Dendritic cell treated with granulocyte-macrophage colony-stimulating factor and Interleukin-4, amounts not matched to agents 40 ng/mL and 50 ng/mL, for 4 days (primary cell): Measurements from ENCODE around the gene SLC23A1.
A peak's percentile ranks its signal among the peaks of the same experiment; 100 is the strongest.
"Not testable (repeated sequence)": the region's sequence is repeated elsewhere in the genome, so short reads cannot be mapped to it uniquely, and the experiment has no call there.

Source experiments
- H3K27ac Mint-ChIP-seq: one replicate; pipeline ENCODE4 v1.8.0; 2022; ENCODE audit warnings: mild to moderate bottlenecking, mixed read lengths
- H3K27me3 Mint-ChIP-seq: one replicate; pipeline ENCODE4 v1.8.0; 2022; ENCODE audit warnings: mild to moderate bottlenecking, mixed read lengths
- H3K36me3 Mint-ChIP-seq: one replicate; pipeline ENCODE4 v1.8.0; 2022; ENCODE audit warnings: low read depth, mixed read lengths
- H3K4me1 Mint-ChIP-seq: one replicate; pipeline ENCODE4 v1.8.0; 2022; ENCODE audit warnings: low read depth, mixed read lengths
- H3K4me3 Mint-ChIP-seq: one replicate; pipeline ENCODE4 v1.8.0; 2022; ENCODE audit warnings: mild to moderate bottlenecking, moderate library complexity, mixed read lengths
- H3K9me3 Mint-ChIP-seq: one replicate; pipeline ENCODE4 v1.8.0; 2022; ENCODE audit warnings: mixed read lengths
- intact Hi-C: fragments of 100-400 bp; cut with micrococcal nuclease; formaldehyde crosslinking; loops from one replicate; pipeline ENCODE4 v1.15.0; 2022

SLC23A1 gene

GRCh38 chr5:139354186-139354585 lies 28.9 kb downstream of the SLC23A1 start:
- Mint-ChIP-seq H3K27ac (no peak overlapping the region), H3K27me3 (no peaks in the 10 kb centered on the region), H3K9me3 (no peaks in the 10 kb centered on the region), H3K36me3 (peaks cover 70% of the 10 kb centered on the region), H3K4me1 (peaks cover 12% of the 10 kb centered on the region), H3K4me3 (no peak overlapping the region)
- intact Hi-C loops = no loop called here

- H3K36me3 Mint-ChIP-seq = peaks cover 60% of the 10 kb centered on the region
- H3K9me3 Mint-ChIP-seq, H3K27me3 Mint-ChIP-seq, intact Hi-C loops, H3K27ac Mint-ChIP-seq, H3K4me3 Mint-ChIP-seq: not testable (repeated sequence)
- H3K4me1 Mint-ChIP-seq = peaks cover 42% of the 10 kb centered on the region
Observed at GRCh38 chr5:139347863-139348262, 35.2 kb downstream of the SLC23A1 start.

DNA sequence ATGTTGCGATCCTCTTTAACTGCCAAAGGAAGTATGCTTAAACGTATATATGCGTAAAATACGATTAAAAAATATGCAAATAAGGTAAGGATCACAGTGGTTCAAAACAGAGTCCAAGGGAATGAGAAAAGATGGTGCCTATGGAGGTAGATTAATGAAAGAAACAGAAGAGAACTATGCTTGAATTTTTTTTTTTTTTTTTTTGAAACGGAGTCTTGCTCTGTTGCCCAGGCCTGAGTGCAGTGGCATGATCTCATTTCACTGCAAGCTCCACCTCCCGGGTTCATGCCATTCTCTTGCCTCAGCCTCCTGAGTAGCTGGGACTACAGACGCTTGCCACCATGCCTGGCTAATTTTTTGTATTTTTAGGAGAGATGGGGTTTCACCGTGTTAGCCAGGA lies 37.7 kb downstream of the SLC23A1 start:
- H3K27me3 Mint-ChIP-seq, intact Hi-C loops, H3K4me3 Mint-ChIP-seq, H3K9me3 Mint-ChIP-seq, H3K27ac Mint-ChIP-seq: not testable (repeated sequence)
- Mint-ChIP-seq H3K36me3 (peaks cover 59% of the 10 kb centered on the region), H3K4me1 (peaks cover 54% of the 10 kb centered on the region)

DNA sequence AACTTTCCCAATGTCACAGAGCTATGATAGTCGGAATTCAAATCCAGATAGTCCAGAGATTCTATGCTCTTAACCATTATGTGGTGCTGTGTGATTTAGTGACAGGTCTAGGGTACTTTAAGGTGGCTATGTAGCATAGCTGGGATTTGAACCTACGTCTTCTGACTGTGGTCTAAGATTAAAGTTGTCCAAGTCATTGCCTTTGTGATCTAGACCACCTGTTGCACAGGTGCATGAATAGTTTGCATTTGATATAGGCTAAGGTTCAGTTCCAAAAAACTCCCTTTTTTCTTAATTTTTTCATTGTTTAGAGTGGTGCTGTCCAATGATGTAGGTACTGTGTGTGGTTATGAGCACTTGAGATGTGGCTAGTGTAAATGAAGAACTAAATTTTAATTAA lies 38.9 kb downstream of the SLC23A1 start:
- Mint-ChIP-seq H3K27me3 (no peaks in the 10 kb centered on the region), H3K4me3 (no peak overlapping the region), H3K4me1 (peaks cover 54% of the 10 kb centered on the region), H3K27ac (no peak overlapping the region), H3K36me3 (peaks cover 57% of the 10 kb centered on the region), H3K9me3 (no peaks in the 10 kb centered on the region)
- intact Hi-C loops = loop anchor here (5.0 kb wide), 1 partner anchor 48 kb away; no protein-coding TSS in a partner anchor

GRCh38 chr5:139343476-139343875 lies 39.6 kb downstream of the SLC23A1 start:
- H3K9me3 Mint-ChIP-seq = no peaks in the 10 kb centered on the region
- no peak overlapping the region for H3K27ac Mint-ChIP-seq
- intact Hi-C loops = loop anchor here (5.0 kb wide), 1 partner anchor 49 kb away; no protein-coding TSS in a partner anchor
- H3K27me3 Mint-ChIP-seq = no peaks in the 10 kb centered on the region
- H3K4me3 Mint-ChIP-seq = peak overlapping the region; percentile 6
- peaks cover 54% of the 10 kb centered on the region for H3K4me1 Mint-ChIP-seq
- peaks cover 50% of the 10 kb centered on the region for H3K36me3 Mint-ChIP-seq

- intact Hi-C loops = loop anchor here (5.0 kb wide), 1 partner anchor 50 kb away; no protein-coding TSS in a partner anchor
- Mint-ChIP-seq H3K9me3 (no peaks in the 10 kb centered on the region), H3K27me3 (no peaks in the 10 kb centered on the region), H3K4me1 (peaks cover 53% of the 10 kb centered on the region), H3K36me3 (peaks cover 39% of the 10 kb centered on the region), H3K27ac (peak overlapping the region; percentile 96), H3K4me3 (peak overlapping the region; percentile 97)
Observed at GRCh38 chr5:139342423-139342723, 40.7 kb downstream of the SLC23A1 start.

DNA sequence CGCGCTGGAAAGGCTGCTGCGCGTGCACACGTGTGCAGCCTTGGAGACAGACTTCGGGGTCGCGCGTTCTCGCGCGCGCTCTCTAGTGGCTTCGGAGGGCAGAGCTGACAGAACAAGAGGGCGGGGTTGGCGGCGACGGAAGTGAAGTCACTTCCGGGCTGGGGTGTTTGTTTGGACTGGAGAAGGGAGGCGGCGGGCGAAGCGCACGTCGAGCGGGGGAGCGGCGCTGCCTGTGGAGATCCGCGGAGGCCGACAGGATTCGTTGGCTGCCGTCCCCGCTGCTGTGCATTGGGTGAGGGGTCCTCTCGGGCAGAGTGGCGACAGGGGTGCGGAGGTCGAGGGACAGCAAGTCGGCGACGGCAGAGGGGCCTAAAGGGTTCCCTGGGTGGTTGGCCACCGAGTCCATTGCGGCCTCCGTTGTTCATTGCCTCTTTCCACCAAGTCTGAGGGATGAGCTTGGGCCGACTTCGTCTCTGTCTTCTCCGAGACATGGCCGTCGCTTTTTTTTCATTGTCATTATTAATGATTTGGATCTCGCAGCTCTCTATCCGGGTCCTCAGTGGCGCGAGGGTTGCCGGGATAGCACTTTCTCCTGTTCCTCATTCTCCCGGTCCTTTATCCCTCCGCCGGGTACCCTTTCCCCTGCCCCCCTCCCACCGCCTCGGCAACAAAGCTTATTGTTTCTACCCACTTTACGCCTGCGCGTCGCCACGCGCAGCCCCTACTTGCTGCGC lies 41.2 kb downstream of the SLC23A1 start, which contains the start of gene PAIP2:
PAIP2 (plus strand) TSS at position 166 of the 734 bp plus-strand sequence. CDS start 21,931 bp downstream, outside the sequence.
- Mint-ChIP-seq H3K4me3 (peak within 1 kb of the TSS; percentile 97), H3K27me3 (no peaks in the 10 kb centered on the region), H3K9me3 (no peaks in the 10 kb centered on the region), H3K36me3 (peaks cover 33% of the 10 kb centered on the region), H3K27ac (peak within 1 kb of the TSS; percentile 96), H3K4me1 (peaks cover 48% of the 10 kb centered on the region)
- intact Hi-C loops = loop anchor here (2.0 to 5.0 kb wide), 2 partner anchors 47 to 50 kb away; no protein-coding TSS in a partner anchor

DNA sequence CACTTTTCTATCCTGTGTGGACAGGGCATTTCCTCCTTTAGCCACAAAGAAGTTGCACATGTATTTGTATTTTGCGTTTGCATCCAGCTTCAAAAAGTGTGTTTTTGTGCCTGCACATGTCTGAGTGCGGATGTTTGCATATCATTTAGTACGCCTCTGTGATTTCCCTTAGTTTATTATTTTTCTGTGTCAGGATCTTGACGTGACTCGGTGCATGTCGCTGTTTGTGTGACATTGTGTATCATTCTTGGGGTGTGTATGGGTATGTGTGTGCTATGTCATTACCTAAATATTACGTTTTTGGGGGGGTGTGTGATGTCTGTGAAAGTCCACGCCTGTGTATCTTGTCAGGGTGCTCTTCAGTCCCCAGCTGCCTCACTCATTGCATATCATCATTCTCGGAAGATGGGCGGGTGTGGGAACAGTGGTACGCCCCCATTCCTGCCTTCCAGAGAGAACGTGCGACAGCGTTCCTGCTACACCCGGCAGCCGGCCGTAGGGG lies 41.9 kb downstream of the SLC23A1 start:
- H3K4me1 Mint-ChIP-seq = peaks cover 43% of the 10 kb centered on the region
- H3K9me3 Mint-ChIP-seq = no peaks in the 10 kb centered on the region
- intact Hi-C loops = loop anchor here (2.0 to 5.0 kb wide), 2 partner anchors 46 to 51 kb away; no protein-coding TSS in a partner anchor
- peak overlapping the region; percentile 96 for H3K27ac Mint-ChIP-seq
- H3K4me3 Mint-ChIP-seq = peak overlapping the region; percentile 97
- peaks cover 27% of the 10 kb centered on the region for H3K36me3 Mint-ChIP-seq
- H3K27me3 Mint-ChIP-seq = no peaks in the 10 kb centered on the region

DNA sequence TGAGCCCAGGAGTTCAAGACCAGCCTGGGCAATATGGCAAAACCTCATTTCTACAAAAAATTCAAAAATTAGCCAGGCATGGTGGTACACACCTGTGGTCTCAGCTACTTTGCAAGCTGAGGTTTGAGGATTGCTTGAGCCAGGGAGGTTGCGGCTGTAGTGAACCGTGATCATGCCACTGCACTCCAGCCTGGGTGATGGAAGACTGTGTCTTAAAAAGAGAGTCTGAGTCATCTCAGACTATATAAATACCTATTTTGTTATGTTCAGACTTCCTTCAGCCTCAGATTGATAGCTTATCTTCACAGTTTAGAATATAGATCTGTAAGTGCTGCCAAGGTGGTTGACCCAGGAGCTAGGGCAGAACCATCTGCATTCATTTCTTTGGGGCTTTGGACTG lies 43.0 kb downstream of the SLC23A1 start:
- intact Hi-C loops = loop anchor here (2.0 to 5.0 kb wide), 2 partner anchors 45 to 52 kb away; no protein-coding TSS in a partner anchor
- Mint-ChIP-seq H3K27ac (no peak overlapping the region), H3K4me3 (no peak overlapping the region), H3K9me3 (no peaks in the 10 kb centered on the region), H3K27me3 (no peaks in the 10 kb centered on the region), H3K36me3 (peaks cover 18% of the 10 kb centered on the region), H3K4me1 (peaks cover 34% of the 10 kb centered on the region)

GRCh38 chr5:139335811-139336210 lies 47.3 kb downstream of the SLC23A1 start:
- peaks cover 31% of the 10 kb centered on the region for H3K36me3 Mint-ChIP-seq
- no peak overlapping the region for H3K4me3 Mint-ChIP-seq
- H3K4me1 Mint-ChIP-seq = peaks cover 1% of the 10 kb centered on the region
- H3K27ac Mint-ChIP-seq = no peak overlapping the region
- no peaks in the 10 kb centered on the region for H3K27me3 Mint-ChIP-seq
- H3K9me3 Mint-ChIP-seq = no peaks in the 10 kb centered on the region
- intact Hi-C loops = no loop called here
